Stimulated activated CD4-positive, alpha-beta T cell treated with anti-CD3 and anti-CD28 coated beads, Interleukin-1b, Interleukin-23, amount 100 ng/mL, for 4 hours (primary cell): ENCODE measurements around the gene ENTPD2.

Experiments
- DNase-seq, 2 donors: peaks; one replicate each; pipeline ENCODE4 v3.0.0-alpha.2; 2020; ENCODE audit warnings: low read depth in 2 of 2

ENTPD2 gene

GRCh38 chr9:137030006-137030405 is 23.9 kb downstream of the ENTPD2 start:
- DNase-seq = no peak

- DNase-seq = peak; percentile 64 to 69
Measured at GRCh38 chr9:137029058-137029936, 24.6 kb downstream of the ENTPD2 start.

- DNase-seq = peak; percentile 48 to 67
Measured at GRCh38 chr9:137028263-137029057, 25.4 kb downstream of the ENTPD2 start.

- no peak for DNase-seq
Measured at GRCh38 chr9:137027369-137028262, 26.2 kb downstream of the ENTPD2 start, which contains the start of gene ABCA2. Gene ABCA2, minus strand, starts transcription at chr9:137028237. Its CDS starts 97 bp downstream, at chr9:137028140.

- no peak for DNase-seq
Measured at GRCh38 chr9:137026828-137027227, 27.0 kb downstream of the ENTPD2 start.

GRCh38 chr9:137026384-137026783 is 27.5 kb downstream of the ENTPD2 start:
- DNase-seq = no peak

GRCh38 chr9:137025517-137025966 is 28.3 kb downstream of the ENTPD2 start:
- no peak for DNase-seq

GRCh38 chr9:137023583-137023991 is 30.3 kb downstream of the ENTPD2 start:
- DNase-seq = no peak

GRCh38 chr9:137023157-137023556 is 30.7 kb downstream of the ENTPD2 start:
- no peak for DNase-seq

- DNase-seq = no peak
Measured at GRCh38 chr9:137022662-137023008, 31.2 kb downstream of the ENTPD2 start.

- DNase-seq = peak; percentile 56 to 62
Measured at GRCh38 chr9:137021979-137022661, 31.7 kb downstream of the ENTPD2 start.

GRCh38 chr9:137021568-137021978 is 32.3 kb downstream of the ENTPD2 start:
- DNase-seq = no peak

- no peak for DNase-seq
Measured at GRCh38 chr9:137020771-137021567, 32.9 kb downstream of the ENTPD2 start.

GRCh38 chr9:137019891-137020683 is 33.8 kb downstream of the ENTPD2 start:
- DNase-seq = no peak

GRCh38 chr9:137018761-137019559 is 34.9 kb downstream of the ENTPD2 start:
- DNase-seq = no peak

GRCh38 chr9:137017791-137018497 is 35.9 kb downstream of the ENTPD2 start:
- no peak for DNase-seq

- no peak for DNase-seq
Measured at GRCh38 chr9:137017071-137017470, 36.8 kb downstream of the ENTPD2 start.

- DNase-seq = no peak
Measured at GRCh38 chr9:137016436-137016835, 37.4 kb downstream of the ENTPD2 start.
